ENCODE data around the gene PDCD2.
"Not testable (repeated sequence)": the region's sequence is repeated elsewhere in the genome, so short reads cannot be mapped to it uniquely, and the experiment has no call there.

Gene PDCD2

DNA sequence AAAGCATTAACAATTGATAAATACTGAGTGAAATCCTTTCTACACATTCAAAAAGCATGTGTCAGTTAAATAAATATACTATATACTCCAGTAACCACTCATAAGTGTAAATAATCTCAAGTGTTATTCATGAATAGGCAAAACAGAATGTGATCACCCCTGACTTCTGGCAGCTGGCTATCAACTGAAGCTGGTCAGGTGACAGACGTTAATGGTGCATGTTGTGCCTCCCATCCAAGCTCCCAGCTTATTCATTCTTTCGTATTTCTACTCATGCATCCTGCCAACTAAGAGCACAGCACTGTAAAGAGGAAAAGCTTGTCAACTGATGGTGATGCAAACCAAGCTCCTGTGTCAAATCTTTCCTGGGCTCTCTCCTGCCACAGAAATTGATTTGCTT lies 39.0 kb downstream of the PDCD2 start:
- DNase-seq (ENCODE audit: low read depth), result no peak

DNA sequence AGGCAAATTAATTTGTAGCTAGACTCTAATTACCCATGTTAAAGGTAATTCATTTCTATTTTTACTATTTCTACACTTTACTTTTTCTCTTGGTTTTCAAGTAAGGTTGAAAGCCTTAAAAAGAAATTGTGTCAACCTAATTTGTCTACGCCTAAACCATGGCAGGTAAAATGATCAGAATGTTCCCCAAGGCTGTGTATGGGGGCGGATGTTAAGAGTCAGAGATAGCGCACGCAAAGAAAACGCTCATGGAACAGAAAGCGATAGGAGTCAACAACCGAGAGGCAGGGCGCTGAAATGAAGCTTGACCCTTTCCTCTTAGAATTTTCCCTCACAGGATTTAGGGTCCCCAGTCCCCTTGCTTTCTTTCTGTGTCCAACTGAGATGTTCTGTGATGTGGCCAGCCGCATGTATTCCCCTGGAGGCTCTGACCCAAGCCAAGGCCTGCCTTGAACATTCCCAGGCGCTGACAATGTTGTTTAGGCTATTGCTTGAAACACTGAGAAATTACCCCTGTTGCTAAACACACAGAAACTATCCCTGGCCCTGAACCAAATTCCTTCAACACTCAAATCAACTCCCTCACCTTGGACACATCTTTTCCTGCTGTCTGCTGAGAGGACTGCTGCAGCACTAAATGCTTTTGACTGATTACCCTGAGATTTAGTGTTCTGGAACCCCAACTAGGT lies 42.3 kb downstream of the PDCD2 start:
- DNase-seq (ENCODE audit: low read depth), result no peak

DNA sequence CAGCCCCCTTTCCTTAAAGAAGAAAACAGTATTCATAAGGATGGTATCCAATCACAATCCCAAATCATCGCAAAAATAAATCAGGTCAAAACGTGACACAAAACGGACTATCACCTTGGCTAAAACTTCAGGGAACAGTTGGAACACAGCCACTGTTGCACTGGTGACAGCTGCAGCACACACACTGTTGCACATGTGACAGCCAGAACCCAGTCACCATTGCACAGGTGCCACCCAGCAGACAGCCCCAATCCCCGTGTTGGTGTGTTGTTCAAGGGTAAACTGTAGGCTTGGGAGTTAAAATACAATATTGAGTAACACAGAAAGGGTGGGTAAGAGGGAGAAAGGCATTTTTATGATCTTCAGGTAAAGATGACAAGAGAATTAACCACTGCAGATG lies 47.1 kb downstream of the PDCD2 start:
- DNase-seq (ENCODE audit: low read depth), result no peak

DNA sequence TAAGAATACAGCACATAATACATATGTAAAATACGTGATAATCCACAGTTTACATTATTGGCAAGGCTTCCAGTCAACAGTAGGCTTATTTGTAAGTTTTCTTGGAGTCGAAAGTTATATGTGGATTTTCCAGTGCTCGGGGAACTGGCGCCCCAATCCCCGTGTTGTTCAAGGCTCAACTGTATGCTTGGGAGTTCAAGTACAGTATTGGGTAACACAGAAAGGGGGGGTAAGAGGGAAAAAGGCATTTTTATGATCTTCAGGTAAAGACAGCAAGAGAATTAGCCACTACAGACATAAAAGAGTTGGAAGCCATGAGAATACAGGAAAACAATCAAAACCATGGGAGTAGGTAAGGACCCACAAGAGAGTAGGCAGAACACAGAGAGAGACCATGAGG lies 47.8 kb downstream of the PDCD2 start:
- no peak for DNase-seq (ENCODE audit: low read depth)

DNA sequence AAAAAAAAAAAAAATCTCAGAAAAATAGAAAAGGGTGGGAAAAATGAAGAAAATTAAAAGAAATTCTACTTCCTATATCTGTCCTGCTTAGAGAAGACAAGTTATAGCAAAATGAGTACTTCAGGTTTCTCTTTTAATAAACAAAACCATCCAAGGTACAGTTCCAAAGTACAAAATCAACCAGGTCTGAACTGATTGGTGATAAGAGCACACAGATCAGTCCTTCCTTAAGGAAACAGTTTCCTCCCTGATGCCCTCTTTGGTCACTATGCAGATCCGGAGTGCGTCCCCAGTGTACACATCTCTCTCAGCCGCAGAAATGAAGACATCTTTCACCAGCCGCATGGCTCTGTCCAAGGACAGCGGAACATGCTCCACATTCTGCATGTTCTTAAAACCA lies 49.4 kb downstream of the PDCD2 start:
- DNase-seq (ENCODE audit: low read depth), result no peak

DNA sequence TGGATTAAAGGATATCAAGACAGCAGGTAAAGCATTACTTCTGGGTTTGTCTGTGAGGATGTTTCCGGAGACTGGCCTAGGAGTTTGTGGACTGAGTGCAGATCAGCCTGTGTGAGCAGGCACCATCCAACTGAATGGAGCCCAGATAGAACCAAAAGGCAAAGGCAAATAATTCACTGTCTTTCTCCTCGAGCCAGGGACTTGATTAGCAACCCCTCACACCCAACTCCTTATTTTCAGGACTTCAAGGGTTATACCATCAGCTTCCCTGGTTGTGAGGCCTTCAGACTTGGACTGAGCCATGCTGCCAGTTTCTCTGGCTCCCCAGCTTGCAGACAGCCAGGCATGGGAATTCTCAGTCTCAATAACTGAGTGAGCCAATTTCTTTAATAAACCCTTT lies 50.6 kb downstream of the PDCD2 start:
- no peak for DNase-seq (ENCODE audit: low read depth)

DNA sequence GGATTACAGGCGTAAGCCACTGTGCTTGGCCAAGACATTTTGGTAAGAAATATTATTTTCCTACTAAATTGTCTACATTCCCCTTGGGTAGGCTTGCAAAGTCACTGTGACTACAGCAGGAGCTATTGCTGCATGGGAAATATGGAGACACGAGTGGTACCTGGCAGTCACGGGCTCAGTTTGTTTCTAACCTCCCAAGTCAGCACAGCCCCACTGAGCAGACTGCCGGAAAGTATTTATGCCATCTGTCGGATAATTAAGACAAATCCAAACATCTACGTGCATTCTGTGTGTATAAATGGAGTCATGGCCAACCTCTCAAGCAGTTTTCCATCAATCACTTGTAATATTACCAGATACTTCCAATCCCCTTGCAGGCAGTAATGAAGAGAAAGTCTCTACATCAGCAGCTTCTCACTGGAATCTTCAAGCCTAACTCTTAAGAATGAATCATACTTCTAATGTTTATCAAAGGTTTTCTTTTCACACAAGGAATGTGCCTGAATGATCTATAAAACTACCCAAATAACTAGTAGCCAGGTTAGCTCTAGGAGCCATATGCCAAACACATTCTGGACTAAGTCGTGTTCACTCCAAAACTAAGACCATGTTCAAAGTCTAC lies 51.5 kb downstream of the PDCD2 start:
- no peak for DNase-seq (ENCODE audit: low read depth)

DNA sequence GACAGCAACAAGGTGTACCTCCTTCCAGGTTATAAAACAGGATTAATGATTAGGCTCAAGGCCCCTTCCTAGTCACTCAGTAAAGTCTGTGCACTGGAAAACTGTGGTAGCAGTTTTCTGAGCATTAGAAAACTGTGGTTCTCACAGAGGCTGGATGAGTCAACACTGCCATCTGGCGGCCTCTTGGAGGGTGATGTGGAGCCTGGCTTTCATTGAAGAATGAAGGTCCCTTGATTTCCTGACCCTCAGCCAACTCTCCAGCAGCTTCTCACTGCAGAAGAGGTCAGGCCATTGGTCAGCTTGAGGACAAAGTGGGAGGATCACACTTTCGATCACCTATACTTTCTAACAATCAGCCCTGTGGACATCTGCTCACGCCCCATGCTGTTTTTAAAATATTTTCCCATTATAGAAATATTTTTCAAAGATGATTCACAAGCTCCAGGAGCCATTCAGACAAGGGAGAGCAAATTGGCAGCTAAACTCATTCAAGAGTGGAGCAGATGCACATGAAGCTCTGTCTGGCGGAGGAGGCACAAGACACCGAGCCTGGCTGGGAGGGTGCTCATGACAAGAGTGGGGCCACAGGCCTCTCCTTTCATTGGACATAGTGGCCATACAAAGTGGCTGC lies 54.5 kb downstream of the PDCD2 start:
- peak; percentile 44 for DNase-seq (ENCODE audit: low read depth)

DNA sequence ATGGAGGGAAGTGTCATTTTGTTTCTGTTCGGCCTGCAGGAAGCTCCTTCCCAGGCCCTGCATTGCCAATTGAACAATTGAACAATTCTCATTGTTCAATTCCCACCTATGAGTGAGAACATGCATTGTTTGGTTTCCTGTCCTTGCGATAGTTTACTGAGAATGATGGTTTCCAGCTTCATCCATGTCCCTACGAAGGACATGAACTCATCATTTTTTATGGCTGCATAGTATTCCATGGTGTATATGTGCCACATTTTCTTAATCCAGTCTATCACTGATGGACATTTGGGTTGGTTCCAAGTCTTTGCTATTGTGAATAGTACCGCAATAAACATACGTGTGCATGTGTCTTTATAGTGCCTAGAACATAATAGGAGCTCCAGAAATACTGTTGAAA lies 56.4 kb downstream of the PDCD2 start:
- DNase-seq (ENCODE audit: low read depth), result not testable (repeated sequence)

DNA sequence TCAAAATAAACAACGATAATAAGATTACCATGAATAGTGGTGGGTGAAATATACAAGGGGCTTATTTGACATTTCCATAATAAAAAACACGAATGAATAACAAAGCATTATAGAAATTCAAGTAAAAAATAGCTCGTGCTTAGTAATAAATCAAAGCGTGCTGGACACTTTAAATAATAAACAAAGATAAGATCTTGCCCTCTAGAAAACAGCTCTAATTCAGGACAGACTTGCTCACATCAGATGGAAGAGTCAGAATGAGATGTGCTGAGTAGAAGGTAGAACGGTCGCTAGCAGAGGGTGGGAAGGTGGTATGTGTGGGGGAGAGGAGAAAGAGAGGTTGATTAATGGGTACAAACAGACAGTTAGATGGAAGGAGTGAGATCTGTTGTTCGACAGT lies 58.6 kb downstream of the PDCD2 start:
- DNase-seq (ENCODE audit: low read depth), result no peak

Data from stimulated activated CD8-positive, alpha-beta memory T cell treated with anti-CD3 and anti-CD28 coated beads, Interleukin-4, amount 100 ng/mL, for 24 hours (primary cell).